ENCODE results near the gene PNPLA7.
"Not testable (repeated sequence)": the region's sequence is repeated elsewhere in the genome, so short reads cannot be mapped to it uniquely, and the experiment has no call there.

Gene PNPLA7

DNA sequence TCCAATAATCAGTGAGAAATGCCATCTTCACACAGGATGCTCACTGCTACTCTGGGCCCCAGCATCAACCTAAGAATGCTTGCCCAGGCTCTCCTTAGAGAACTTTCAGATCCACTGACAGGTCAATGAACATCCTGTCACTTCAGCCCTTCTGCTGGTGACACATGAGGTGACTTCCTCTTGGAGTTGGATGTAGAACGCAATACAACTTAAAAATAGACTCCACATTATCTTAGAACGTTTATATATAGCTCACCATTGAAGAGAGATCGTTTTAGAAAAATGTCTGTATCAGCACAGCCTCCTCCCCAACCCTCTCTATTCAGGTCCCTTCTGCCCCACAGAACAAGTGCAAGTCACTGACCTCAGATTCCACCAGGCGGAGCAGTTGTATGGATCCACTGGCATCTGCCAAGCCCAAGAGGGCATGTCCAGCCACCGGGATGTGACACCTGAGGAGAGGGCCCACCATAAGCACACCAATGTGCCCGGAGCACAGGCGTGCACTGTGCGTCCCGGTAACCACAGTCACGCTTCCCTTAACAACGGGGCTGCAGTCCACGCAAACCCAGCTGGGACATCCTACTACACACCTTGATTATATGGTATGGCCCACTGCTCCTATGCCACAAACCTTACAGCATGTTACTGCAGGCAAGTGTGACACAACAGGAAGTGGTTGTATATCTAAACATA, 25.7 kb upstream of the PNPLA7 start:
- no peak overlapping the region for H3K4me3 ChIP-seq (ENCODE audit: insufficient read depth, low read depth, low read length, poor library complexity, severe bottlenecking)
- no peak for DNase-seq
- peaks cover 29% of the 10 kb centered on the region for H3K36me3 ChIP-seq (ENCODE audit: control insufficient read depth, insufficient read depth, low read length)
- no peak overlapping the region for H3K27ac ChIP-seq (ENCODE audit: insufficient read depth, low read length, poor library complexity, severe bottlenecking)
- no peaks in the 10 kb centered on the region for H3K27me3 ChIP-seq (replicated peaks; ENCODE audit: control insufficient read depth, insufficient read depth, low read length, poor library complexity, severe bottlenecking)
- peaks cover 17% of the 10 kb centered on the region for H3K4me1 ChIP-seq (ENCODE audit: control insufficient read depth, insufficient read depth, low read length, poor library complexity, severe bottlenecking)
- no peaks in the 10 kb centered on the region for H3K9me3 ChIP-seq (ENCODE audit: control insufficient read depth, low read length)

GRCh38 chr9:137575364-137575715, 25.1 kb upstream of the PNPLA7 start:
- Histone ChIP-seq H3K27ac (ENCODE audit: insufficient read depth, low read length, poor library complexity, severe bottlenecking) (no peak overlapping the region), H3K4me1 (ENCODE audit: control insufficient read depth, insufficient read depth, low read length, poor library complexity, severe bottlenecking) (peaks cover 17% of the 10 kb centered on the region), H3K4me3 (ENCODE audit: insufficient read depth, low read depth, low read length, poor library complexity, severe bottlenecking) (no peak overlapping the region), H3K9me3 (ENCODE audit: control insufficient read depth, low read length) (no peaks in the 10 kb centered on the region), H3K27me3 (replicated peaks; ENCODE audit: control insufficient read depth, insufficient read depth, low read length, poor library complexity, severe bottlenecking) (no peaks in the 10 kb centered on the region), H3K36me3 (ENCODE audit: control insufficient read depth, insufficient read depth, low read length) (peaks cover 29% of the 10 kb centered on the region)
- no peak for DNase-seq

- H3K4me3 ChIP-seq (ENCODE audit: insufficient read depth, low read depth, low read length, poor library complexity, severe bottlenecking), result no peak overlapping the region
- peaks cover 16% of the 10 kb centered on the region for H3K4me1 ChIP-seq (ENCODE audit: control insufficient read depth, insufficient read depth, low read length, poor library complexity, severe bottlenecking)
- no peaks in the 10 kb centered on the region for H3K27me3 ChIP-seq (replicated peaks; ENCODE audit: control insufficient read depth, insufficient read depth, low read length, poor library complexity, severe bottlenecking)
- H3K27ac ChIP-seq (ENCODE audit: insufficient read depth, low read length, poor library complexity, severe bottlenecking), result no peak overlapping the region
- no peaks in the 10 kb centered on the region for H3K9me3 ChIP-seq (ENCODE audit: control insufficient read depth, low read length)
- peaks cover 29% of the 10 kb centered on the region for H3K36me3 ChIP-seq (ENCODE audit: control insufficient read depth, insufficient read depth, low read length)
- DNase-seq, result no peak
These were observed 24.0 kb upstream of the PNPLA7 start for GRCh38 chr9:137574192-137574591.

DNA sequence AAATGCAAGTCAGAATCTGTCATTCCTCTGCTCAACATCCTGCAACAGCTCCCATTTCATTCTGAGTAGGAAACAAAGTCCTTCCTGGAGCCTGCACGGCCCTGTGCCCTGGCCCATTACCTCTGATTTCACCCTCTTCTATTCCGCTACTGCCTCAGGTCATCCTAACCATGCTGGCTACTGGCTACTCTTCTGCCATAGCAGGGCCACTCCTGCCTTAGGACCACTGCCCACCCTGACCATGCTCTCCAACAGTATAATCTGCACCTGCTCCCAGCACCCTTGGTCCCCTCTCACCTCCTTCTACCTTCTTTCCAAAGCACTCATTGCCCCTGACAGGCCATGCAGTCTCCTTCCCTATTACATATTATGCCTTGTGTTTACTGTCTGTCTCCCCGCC, 20.4 kb upstream of the PNPLA7 start:
- DNase-seq, result no peak
- no peak overlapping the region for H3K27ac ChIP-seq (ENCODE audit: insufficient read depth, low read length, poor library complexity, severe bottlenecking)
- peaks cover 25% of the 10 kb centered on the region for H3K36me3 ChIP-seq (ENCODE audit: control insufficient read depth, insufficient read depth, low read length)
- H3K4me1 ChIP-seq (ENCODE audit: control insufficient read depth, insufficient read depth, low read length, poor library complexity, severe bottlenecking), result no peaks in the 10 kb centered on the region
- H3K4me3 ChIP-seq (ENCODE audit: insufficient read depth, low read depth, low read length, poor library complexity, severe bottlenecking), result no peak overlapping the region
- H3K9me3 ChIP-seq (ENCODE audit: control insufficient read depth, low read length), result no peaks in the 10 kb centered on the region
- H3K27me3 ChIP-seq (replicated peaks; ENCODE audit: control insufficient read depth, insufficient read depth, low read length, poor library complexity, severe bottlenecking), result no peaks in the 10 kb centered on the region

- Histone ChIP-seq H3K27ac (ENCODE audit: insufficient read depth, low read length, poor library complexity, severe bottlenecking) (no peak overlapping the region), H3K36me3 (ENCODE audit: control insufficient read depth, insufficient read depth, low read length) (peaks cover 18% of the 10 kb centered on the region), H3K9me3 (ENCODE audit: control insufficient read depth, low read length) (no peaks in the 10 kb centered on the region), H3K4me3 (ENCODE audit: insufficient read depth, low read depth, low read length, poor library complexity, severe bottlenecking) (no peak overlapping the region), H3K4me1 (ENCODE audit: control insufficient read depth, insufficient read depth, low read length, poor library complexity, severe bottlenecking) (no peaks in the 10 kb centered on the region), H3K27me3 (replicated peaks; ENCODE audit: control insufficient read depth, insufficient read depth, low read length, poor library complexity, severe bottlenecking) (no peaks in the 10 kb centered on the region)
- DNase-seq, result no peak
These were observed 19.5 kb upstream of the PNPLA7 start for GRCh38 chr9:137569609-137570203.

GRCh38 chr9:137568445-137568844, 18.2 kb upstream of the PNPLA7 start:
- not testable (repeated sequence) for H3K4me1 ChIP-seq (ENCODE audit: control insufficient read depth, insufficient read depth, low read length, poor library complexity, severe bottlenecking); H3K27ac ChIP-seq (ENCODE audit: insufficient read depth, low read length, poor library complexity, severe bottlenecking); H3K27me3 ChIP-seq (replicated peaks; ENCODE audit: control insufficient read depth, insufficient read depth, low read length, poor library complexity, severe bottlenecking); H3K4me3 ChIP-seq (ENCODE audit: insufficient read depth, low read depth, low read length, poor library complexity, severe bottlenecking); H3K9me3 ChIP-seq (ENCODE audit: control insufficient read depth, low read length); DNase-seq
- peaks cover 20% of the 10 kb centered on the region for H3K36me3 ChIP-seq (ENCODE audit: control insufficient read depth, insufficient read depth, low read length)

DNA sequence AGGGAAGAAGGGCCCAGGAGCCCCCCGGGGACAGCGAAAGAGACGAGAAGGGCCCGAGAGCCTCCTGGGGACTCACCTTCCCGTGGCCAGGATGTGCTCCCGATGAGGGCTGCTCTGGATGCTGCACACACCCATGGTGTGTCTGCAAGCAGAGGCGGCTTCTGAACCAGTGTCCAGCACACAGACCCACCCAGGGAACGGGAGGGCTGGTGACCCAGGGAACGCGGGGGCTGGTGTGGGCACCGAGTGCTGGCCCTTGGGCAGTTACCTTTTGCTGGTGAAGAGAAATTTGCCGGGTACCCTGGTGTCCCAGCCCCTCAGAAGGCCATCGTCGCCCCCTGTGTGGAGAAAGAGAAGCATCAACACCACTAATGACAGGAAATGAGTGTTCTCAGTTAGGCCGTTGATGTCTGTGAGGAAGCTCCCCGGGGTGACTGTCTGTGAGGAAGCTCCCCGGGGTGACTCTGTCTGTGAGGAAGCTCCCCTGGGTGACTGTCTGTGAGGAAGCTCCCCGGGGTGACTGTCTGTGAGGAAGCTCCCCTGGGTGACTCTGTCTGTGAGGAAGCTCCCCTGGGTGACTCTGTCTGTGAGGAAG, 14.7 kb upstream of the PNPLA7 start:
- Histone ChIP-seq H3K4me3 (ENCODE audit: insufficient read depth, low read depth, low read length, poor library complexity, severe bottlenecking) (no peak overlapping the region), H3K9me3 (ENCODE audit: control insufficient read depth, low read length) (no peaks in the 10 kb centered on the region), H3K4me1 (ENCODE audit: control insufficient read depth, insufficient read depth, low read length, poor library complexity, severe bottlenecking) (no peaks in the 10 kb centered on the region), H3K27ac (ENCODE audit: insufficient read depth, low read length, poor library complexity, severe bottlenecking) (no peak overlapping the region), H3K36me3 (ENCODE audit: control insufficient read depth, insufficient read depth, low read length) (peaks cover 18% of the 10 kb centered on the region), H3K27me3 (replicated peaks; ENCODE audit: control insufficient read depth, insufficient read depth, low read length, poor library complexity, severe bottlenecking) (no peaks in the 10 kb centered on the region)
- no peak for DNase-seq

DNA sequence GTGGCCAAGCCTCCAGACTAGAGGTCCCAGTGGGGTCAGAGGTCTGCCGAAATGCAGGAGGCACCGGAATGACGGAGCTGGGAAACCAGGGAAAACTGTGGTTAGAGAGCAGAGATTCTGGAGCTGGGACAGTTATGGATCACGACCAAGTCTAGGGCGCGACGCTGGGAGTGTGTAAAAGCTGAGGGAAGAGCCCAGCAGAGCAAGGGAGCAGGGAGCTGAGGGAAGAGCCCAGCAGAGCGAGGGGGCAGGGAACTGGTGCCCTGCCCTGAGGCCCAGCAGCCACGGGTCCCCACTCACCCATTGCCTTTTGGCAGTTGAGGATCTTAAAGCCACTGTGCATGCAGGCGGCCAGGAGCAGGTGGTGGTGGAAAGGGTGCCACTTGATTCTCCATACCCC, 13.9 kb upstream of the PNPLA7 start:
- H3K4me1 ChIP-seq (ENCODE audit: control insufficient read depth, insufficient read depth, low read length, poor library complexity, severe bottlenecking), result no peaks in the 10 kb centered on the region
- no peak overlapping the region for H3K27ac ChIP-seq (ENCODE audit: insufficient read depth, low read length, poor library complexity, severe bottlenecking)
- no peak for DNase-seq
- H3K36me3 ChIP-seq (ENCODE audit: control insufficient read depth, insufficient read depth, low read length), result peaks cover 21% of the 10 kb centered on the region
- no peaks in the 10 kb centered on the region for H3K9me3 ChIP-seq (ENCODE audit: control insufficient read depth, low read length)
- no peak overlapping the region for H3K4me3 ChIP-seq (ENCODE audit: insufficient read depth, low read depth, low read length, poor library complexity, severe bottlenecking)
- H3K27me3 ChIP-seq (replicated peaks; ENCODE audit: control insufficient read depth, insufficient read depth, low read length, poor library complexity, severe bottlenecking), result no peaks in the 10 kb centered on the region

GRCh38 chr9:137558127-137558526, 7.9 kb upstream of the PNPLA7 start:
- no peak for DNase-seq
- Histone ChIP-seq H3K27me3 (replicated peaks; ENCODE audit: control insufficient read depth, insufficient read depth, low read length, poor library complexity, severe bottlenecking) (no peaks in the 10 kb centered on the region), H3K4me3 (ENCODE audit: insufficient read depth, low read depth, low read length, poor library complexity, severe bottlenecking) (no peak overlapping the region), H3K27ac (ENCODE audit: insufficient read depth, low read length, poor library complexity, severe bottlenecking) (no peak overlapping the region), H3K9me3 (ENCODE audit: control insufficient read depth, low read length) (no peaks in the 10 kb centered on the region), H3K4me1 (ENCODE audit: control insufficient read depth, insufficient read depth, low read length, poor library complexity, severe bottlenecking) (no peaks in the 10 kb centered on the region), H3K36me3 (ENCODE audit: control insufficient read depth, insufficient read depth, low read length) (peaks cover 16% of the 10 kb centered on the region)

GRCh38 chr9:137556069-137556838, 6.1 kb upstream of the PNPLA7 start:
- H3K9me3 ChIP-seq (ENCODE audit: control insufficient read depth, low read length), result no peaks in the 10 kb centered on the region
- no peaks in the 10 kb centered on the region for H3K27me3 ChIP-seq (replicated peaks; ENCODE audit: control insufficient read depth, insufficient read depth, low read length, poor library complexity, severe bottlenecking)
- no peak overlapping the region for H3K4me3 ChIP-seq (ENCODE audit: insufficient read depth, low read depth, low read length, poor library complexity, severe bottlenecking)
- H3K27ac ChIP-seq (ENCODE audit: insufficient read depth, low read length, poor library complexity, severe bottlenecking), result no peak overlapping the region
- H3K36me3 ChIP-seq (ENCODE audit: control insufficient read depth, insufficient read depth, low read length), result peaks cover 16% of the 10 kb centered on the region
- H3K4me1 ChIP-seq (ENCODE audit: control insufficient read depth, insufficient read depth, low read length, poor library complexity, severe bottlenecking), result peaks cover 4% of the 10 kb centered on the region
- no peak for DNase-seq
